Measurements from ENCODE around the gene SSUH2.
"Not testable (repeated sequence)": the region's sequence is repeated elsewhere in the genome, so short reads cannot be mapped to it uniquely, and the experiment has no call there.

- TF ChIP-seq, protein P1, sequence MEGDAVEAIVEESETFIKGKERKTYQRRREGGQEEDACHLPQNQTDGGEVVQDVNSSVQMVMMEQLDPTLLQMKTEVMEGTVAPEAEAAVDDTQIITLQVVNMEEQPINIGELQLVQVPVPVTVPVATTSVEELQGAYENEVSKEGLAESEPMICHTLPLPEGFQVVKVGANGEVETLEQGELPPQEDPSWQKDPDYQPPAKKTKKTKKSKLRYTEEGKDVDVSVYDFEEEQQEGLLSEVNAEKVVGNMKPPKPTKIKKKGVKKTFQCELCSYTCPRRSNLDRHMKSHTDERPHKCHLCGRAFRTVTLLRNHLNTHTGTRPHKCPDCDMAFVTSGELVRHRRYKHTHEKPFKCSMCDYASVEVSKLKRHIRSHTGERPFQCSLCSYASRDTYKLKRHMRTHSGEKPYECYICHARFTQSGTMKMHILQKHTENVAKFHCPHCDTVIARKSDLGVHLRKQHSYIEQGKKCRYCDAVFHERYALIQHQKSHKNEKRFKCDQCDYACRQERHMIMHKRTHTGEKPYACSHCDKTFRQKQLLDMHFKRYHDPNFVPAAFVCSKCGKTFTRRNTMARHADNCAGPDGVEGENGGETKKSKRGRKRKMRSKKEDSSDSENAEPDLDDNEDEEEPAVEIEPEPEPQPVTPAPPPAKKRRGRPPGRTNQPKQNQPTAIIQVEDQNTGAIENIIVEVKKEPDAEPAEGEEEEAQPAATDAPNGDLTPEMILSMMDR (IDR thresholded peaks at IDR 0.05), result not testable (repeated sequence)
- not testable (repeated sequence) for TF ChIP-seq MLX (CRISPR knock-in tag; IDR thresholded peaks at IDR 0.05)
- TF ChIP-seq, protein P2, sequence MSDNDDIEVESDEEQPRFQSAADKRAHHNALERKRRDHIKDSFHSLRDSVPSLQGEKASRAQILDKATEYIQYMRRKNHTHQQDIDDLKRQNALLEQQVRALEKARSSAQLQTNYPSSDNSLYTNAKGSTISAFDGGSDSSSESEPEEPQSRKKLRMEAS (CRISPR knock-in tag; IDR thresholded peaks at IDR 0.05), result not testable (repeated sequence)
- TF ChIP-seq, protein P3, sequence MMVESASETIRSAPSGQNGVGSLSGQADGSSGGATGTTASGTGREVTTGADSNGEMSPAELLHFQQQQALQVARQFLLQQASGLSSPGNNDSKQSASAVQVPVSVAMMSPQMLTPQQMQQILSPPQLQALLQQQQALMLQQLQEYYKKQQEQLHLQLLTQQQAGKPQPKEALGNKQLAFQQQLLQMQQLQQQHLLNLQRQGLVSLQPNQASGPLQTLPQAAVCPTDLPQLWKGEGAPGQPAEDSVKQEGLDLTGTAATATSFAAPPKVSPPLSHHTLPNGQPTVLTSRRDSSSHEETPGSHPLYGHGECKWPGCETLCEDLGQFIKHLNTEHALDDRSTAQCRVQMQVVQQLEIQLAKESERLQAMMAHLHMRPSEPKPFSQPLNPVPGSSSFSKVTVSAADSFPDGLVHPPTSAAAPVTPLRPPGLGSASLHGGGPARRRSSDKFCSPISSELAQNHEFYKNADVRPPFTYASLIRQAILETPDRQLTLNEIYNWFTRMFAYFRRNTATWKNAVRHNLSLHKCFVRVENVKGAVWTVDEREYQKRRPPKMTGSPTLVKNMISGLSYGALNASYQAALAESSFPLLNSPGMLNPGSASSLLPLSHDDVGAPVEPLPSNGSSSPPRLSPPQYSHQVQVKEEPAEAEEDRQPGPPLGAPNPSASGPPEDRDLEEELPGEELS (CRISPR knock-in tag; IDR thresholded peaks at IDR 0.05), result not testable (repeated sequence)
These were observed 31.0 kb upstream of the SSUH2 start for GRCh38 chr3:8675591-8675990.
